GM18867 (cell line): Measurements from ENCODE around the gene SDK2.

Source experiments
- ATAC-seq: cut with Tn5 transposase; IDR thresholded peaks from one replicate; pipeline ENCODE4 v1.9.1; 2021; ENCODE audit warnings: mild to moderate bottlenecking, moderate library complexity; ENCODE audit not compliant: unreplicated experiment

Gene SDK2

GRCh38 chr17:73611630-73612029 lies 32.6 kb downstream of the SDK2 start:
- no peak for ATAC-seq

- ATAC-seq, result no peak
Measured at GRCh38 chr17:73610331-73610911, 33.8 kb downstream of the SDK2 start.

- no peak for ATAC-seq
Measured at GRCh38 chr17:73609758-73610157, 34.5 kb downstream of the SDK2 start.

- no peak for ATAC-seq
Measured at GRCh38 chr17:73609060-73609459, 35.2 kb downstream of the SDK2 start.

- ATAC-seq, result no peak
Measured at GRCh38 chr17:73605444-73605843, 38.8 kb downstream of the SDK2 start.

- ATAC-seq, result no peak
Measured at GRCh38 chr17:73604476-73604875, 39.8 kb downstream of the SDK2 start.

- ATAC-seq, result no peak
Measured at GRCh38 chr17:73603971-73604370, 40.3 kb downstream of the SDK2 start.

GRCh38 chr17:73600103-73600871 lies 44.0 kb downstream of the SDK2 start:
- no peak for ATAC-seq

- ATAC-seq, result no peak
Measured at GRCh38 chr17:73599599-73599998, 44.6 kb downstream of the SDK2 start.

- no peak for ATAC-seq
Measured at GRCh38 chr17:73598212-73598611, 46.0 kb downstream of the SDK2 start.

GRCh38 chr17:73595931-73596330 lies 48.3 kb downstream of the SDK2 start:
- ATAC-seq, result no peak

- ATAC-seq, result no peak
Measured at GRCh38 chr17:73595479-73595878, 48.8 kb downstream of the SDK2 start.

- ATAC-seq, result no peak
Measured at GRCh38 chr17:73595068-73595467, 49.2 kb downstream of the SDK2 start.

- ATAC-seq, result no peak
Measured at GRCh38 chr17:73594598-73594997, 49.6 kb downstream of the SDK2 start.

- ATAC-seq, result no peak
Measured at GRCh38 chr17:73594025-73594424, 50.2 kb downstream of the SDK2 start.

GRCh38 chr17:73593249-73593965 lies 50.8 kb downstream of the SDK2 start:
- no peak for ATAC-seq

- no peak for ATAC-seq
Measured at GRCh38 chr17:73592501-73592961, 51.7 kb downstream of the SDK2 start.

- no peak for ATAC-seq
Measured at GRCh38 chr17:73592079-73592415, 52.2 kb downstream of the SDK2 start.

GRCh38 chr17:73591296-73592078 lies 52.8 kb downstream of the SDK2 start:
- ATAC-seq, result peak; percentile 81

GRCh38 chr17:73589363-73589980 lies 54.8 kb downstream of the SDK2 start:
- no peak for ATAC-seq

- no peak for ATAC-seq
Measured at GRCh38 chr17:73588891-73589290, 55.4 kb downstream of the SDK2 start.
